Measurements from ENCODE around the gene PLLP.

- TF ChIP-seq CTCF (conservative IDR thresholded peaks at IDR 0.05; ENCODE audit: low read length) = no peak
- no peak for TF ChIP-seq EZH2phosphoT487 (IDR thresholded peaks at IDR 0.05; ENCODE audit: borderline replicate concordance)
These were observed 17.8 kb downstream of the PLLP start for GRCh38 chr16:57266531-57267260.
